Stomach smooth muscle (tissue), 2 donors: ENCODE data around the gene ACSM5.
A peak's percentile ranks its signal among the peaks of the same experiment; 100 is the strongest.
"Not testable (repeated sequence)": the region's sequence is repeated elsewhere in the genome, so short reads cannot be mapped to it uniquely, and the experiment has no call there.

Experiments used
- H3K27ac ChIP-seq: one replicate; pipeline ENCODE4 v1.7.0; 2013; ENCODE audit warnings: mild to moderate bottlenecking, low read length, inconsistent platforms
- H3K27me3 ChIP-seq, 2 donors: one replicate each; pipeline ENCODE4 v1.7.0; 2013; ENCODE audit warnings: low read length in 2 of 2; ENCODE audit not compliant: insufficient read depth in 2 of 2, control insufficient read depth in 1 of 2
- H3K36me3 ChIP-seq, 2 donors: one replicate each; pipeline ENCODE4 v1.7.0; 2013; ENCODE audit warnings: low read length in 2 of 2; ENCODE audit not compliant: control insufficient read depth in 2 of 2, insufficient read depth in 2 of 2
- H3K4me1 ChIP-seq: one replicate; pipeline ENCODE4 v1.7.0; 2013; ENCODE audit warnings: low read length; ENCODE audit not compliant: control insufficient read depth, insufficient read depth
- H3K4me3 ChIP-seq, 2 donors: one replicate each; pipeline ENCODE4 v1.7.0; 2013; ENCODE audit warnings: low read length in 2 of 2
- H3K9ac ChIP-seq, 2 donors: one replicate each; pipeline ENCODE4 v1.7.0; 2013; ENCODE audit warnings: low read length in 2 of 2, mild to moderate bottlenecking in 1 of 2
- H3K9me3 ChIP-seq, 2 donors: one replicate each; pipeline ENCODE4 v1.7.0; 2013; ENCODE audit warnings: low read length in 2 of 2; ENCODE audit not compliant: control insufficient read depth in 2 of 2
- donor health status: healthy.
- donor health status: Pancreatic carcinoma.

ACSM5 gene

DNA sequence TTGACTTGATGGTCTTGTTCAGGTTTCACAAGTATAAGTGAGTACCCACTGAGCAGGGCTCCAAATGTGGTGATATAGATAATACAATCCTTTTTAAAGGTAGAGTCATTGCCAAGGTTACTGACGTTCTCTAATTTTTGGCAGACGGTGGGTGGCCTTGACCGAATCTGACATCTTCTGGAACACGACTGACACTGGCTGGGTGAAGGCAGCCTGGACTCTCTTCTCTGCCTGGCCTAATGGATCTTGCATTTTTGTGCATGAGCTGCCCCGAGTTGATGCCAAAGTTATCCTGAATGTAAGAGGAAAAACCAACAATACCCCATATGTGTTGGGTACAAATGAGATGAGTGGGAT lies 14.4 kb downstream of the ACSM5 start:
- not testable (repeated sequence) for H3K4me1 ChIP-seq, H3K9me3 ChIP-seq, H3K36me3 ChIP-seq, H3K27ac ChIP-seq, H3K4me3 ChIP-seq, H3K27me3 ChIP-seq, H3K9ac ChIP-seq

GRCh38 chr16:20424129-20424866 lies 15.0 kb downstream of the ACSM5 start:
- Histone ChIP-seq H3K36me3 (no peaks in the 10 kb centered on the region), H3K27me3 (no peaks in the 10 kb centered on the region), H3K4me3 (no peak overlapping the region), H3K9ac (no peak overlapping the region), H3K9me3 (no peaks in the 10 kb centered on the region), H3K4me1 (no peaks in the 10 kb centered on the region), H3K27ac (no peak overlapping the region)

GRCh38 chr16:20427401-20427797 lies 18.1 kb downstream of the ACSM5 start:
- H3K36me3 ChIP-seq, H3K9ac ChIP-seq, H3K4me3 ChIP-seq, H3K27me3 ChIP-seq, H3K4me1 ChIP-seq, H3K9me3 ChIP-seq, H3K27ac ChIP-seq: not testable (repeated sequence)

- H3K27me3 ChIP-seq, H3K9ac ChIP-seq, H3K27ac ChIP-seq, H3K4me3 ChIP-seq, H3K36me3 ChIP-seq, H3K9me3 ChIP-seq, H3K4me1 ChIP-seq: not testable (repeated sequence)
These were observed 20.2 kb downstream of the ACSM5 start for GRCh38 chr16:20429499-20429898.

- not testable (repeated sequence) for H3K4me3 ChIP-seq, H3K27ac ChIP-seq, H3K36me3 ChIP-seq, H3K9me3 ChIP-seq, H3K4me1 ChIP-seq, H3K27me3 ChIP-seq, H3K9ac ChIP-seq
These were observed 21.1 kb downstream of the ACSM5 start for GRCh38 chr16:20430480-20430879.

- H3K9me3 ChIP-seq: no peaks in the 10 kb centered on the region
- H3K9ac ChIP-seq: no peak overlapping the region
- H3K4me1 ChIP-seq: no peaks in the 10 kb centered on the region
- H3K27me3 ChIP-seq: no peaks in the 10 kb centered on the region
- H3K36me3 ChIP-seq: no peaks in the 10 kb centered on the region
- H3K4me3 ChIP-seq: no peak overlapping the region
- H3K27ac ChIP-seq: no peak overlapping the region
These were observed 21.6 kb downstream of the ACSM5 start for GRCh38 chr16:20430948-20431347.

- H3K4me1 ChIP-seq, H3K27me3 ChIP-seq, H3K9ac ChIP-seq, H3K4me3 ChIP-seq, H3K9me3 ChIP-seq, H3K36me3 ChIP-seq: not testable (repeated sequence)
- H3K27ac ChIP-seq: peak overlapping the region; percentile 31
These were observed 29.6 kb downstream of the ACSM5 start for GRCh38 chr16:20438950-20439349.

GRCh38 chr16:20439820-20440231 lies 30.5 kb downstream of the ACSM5 start:
- H3K9me3 ChIP-seq, H3K4me3 ChIP-seq, H3K4me1 ChIP-seq, H3K9ac ChIP-seq, H3K36me3 ChIP-seq, H3K27me3 ChIP-seq: not testable (repeated sequence)
- peak overlapping the region; percentile 31 for H3K27ac ChIP-seq

DNA sequence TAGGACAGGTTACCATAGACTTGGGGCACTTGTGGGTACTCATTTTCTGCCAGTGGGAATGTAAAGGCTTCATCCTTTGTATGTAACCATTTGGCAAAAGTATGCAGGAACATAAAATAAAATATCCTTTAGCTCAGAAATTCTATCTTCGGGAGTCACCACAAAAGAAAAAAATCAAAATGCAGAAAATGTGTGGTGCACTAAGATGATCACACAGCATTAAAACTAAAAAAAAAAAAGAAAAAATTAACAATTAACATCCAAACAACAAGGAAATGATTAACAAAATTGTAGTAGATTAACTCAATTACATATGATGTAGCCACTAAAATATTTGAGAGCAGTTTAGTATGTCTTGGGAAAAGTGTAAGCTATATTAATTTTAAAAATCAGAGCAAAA lies 31.4 kb downstream of the ACSM5 start:
- H3K9me3 ChIP-seq, H3K4me1 ChIP-seq, H3K4me3 ChIP-seq, H3K27me3 ChIP-seq, H3K9ac ChIP-seq, H3K36me3 ChIP-seq: not testable (repeated sequence)
- H3K27ac ChIP-seq: peak overlapping the region; percentile 64

- Histone ChIP-seq H3K27ac (no peak overlapping the region), H3K4me1 (peaks cover 10% of the 10 kb centered on the region), H3K27me3 (no peaks in the 10 kb centered on the region), H3K4me3 (no peak overlapping the region), H3K36me3 (no peaks in the 10 kb centered on the region), H3K9me3 (no peaks in the 10 kb centered on the region), H3K9ac (no peak overlapping the region)
These were observed 31.9 kb downstream of the ACSM5 start for GRCh38 chr16:20441191-20441590.

GRCh38 chr16:20441859-20442258 lies 32.5 kb downstream of the ACSM5 start:
- H3K27ac ChIP-seq, H3K4me3 ChIP-seq, H3K9ac ChIP-seq, H3K9me3 ChIP-seq, H3K27me3 ChIP-seq, H3K36me3 ChIP-seq, H3K4me1 ChIP-seq: not testable (repeated sequence)
